Skeletal muscle satellite cell (primary cell): ENCODE data around the gene NSD1.

Experiments
- H3K27me3 ChIP-seq: 2 replicates; pipeline ENCODE4 v1.7.0; 2013; ENCODE audit warnings: low read length; ENCODE audit not compliant: control insufficient read depth, insufficient read depth
- H3K36me3 ChIP-seq: 2 replicates; pipeline ENCODE4 v1.7.0; 2013; ENCODE audit warnings: mild to moderate bottlenecking, control low read depth, low read length; ENCODE audit not compliant: insufficient read depth
- H3K4me1 ChIP-seq: 2 replicates; pipeline ENCODE4 v1.7.0; 2013; ENCODE audit warnings: low read length; ENCODE audit not compliant: control insufficient read depth, insufficient read depth
- H3K4me2 ChIP-seq: 2 replicates; pipeline ENCODE4 v1.7.0; 2013; ENCODE audit warnings: mild to moderate bottlenecking, low read length
- H3K4me3 ChIP-seq: 2 replicates; pipeline ENCODE4 v1.7.0; 2013; ENCODE audit warnings: low read length
- H3K9ac ChIP-seq: 2 replicates; pipeline ENCODE4 v1.7.0; 2013; ENCODE audit warnings: mild to moderate bottlenecking, low read depth, low read length, moderate library complexity
- H3K9me3 ChIP-seq: replicated peaks from 2 replicates; pipeline ENCODE4 v1.7.0; 2013; ENCODE audit warnings: mild to moderate bottlenecking, control low read depth, low read length

NSD1 gene

DNA sequence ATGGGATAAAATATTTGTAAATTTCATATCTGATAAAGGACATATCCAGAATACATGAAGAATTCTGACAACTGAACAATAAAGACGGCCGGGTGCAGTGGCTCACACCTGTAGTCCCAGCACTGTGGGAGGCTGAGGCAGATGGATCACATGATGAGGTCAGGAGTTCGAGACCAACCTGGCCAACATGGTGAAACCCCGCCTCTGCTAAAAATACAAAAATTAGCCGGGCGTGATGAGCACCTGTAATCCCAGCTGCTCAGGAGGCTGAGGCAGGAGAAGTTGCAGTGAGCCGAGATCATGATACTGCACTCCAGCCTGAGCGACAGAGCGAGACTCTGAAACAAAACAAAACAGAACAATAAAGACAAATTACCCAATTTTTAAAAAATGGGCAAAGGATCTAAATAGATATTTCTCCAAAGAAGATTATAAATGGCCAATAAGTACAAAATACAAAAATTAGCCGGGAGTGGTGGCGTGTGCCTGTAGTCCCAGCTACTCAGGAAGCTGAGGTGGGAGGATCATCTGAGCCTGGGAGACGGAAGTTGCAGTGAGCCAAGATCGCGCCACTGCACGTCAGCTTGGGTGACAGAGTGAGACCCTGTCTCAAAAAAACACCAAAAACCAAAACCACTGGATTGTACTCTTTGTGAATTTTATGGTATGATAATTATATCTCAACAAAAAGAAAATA lies 9.6 kb upstream of the NSD1 start:
- H3K4me2 ChIP-seq, result no peak overlapping the region
- H3K27me3 ChIP-seq, result no peaks in the 10 kb centered on the region

DNA sequence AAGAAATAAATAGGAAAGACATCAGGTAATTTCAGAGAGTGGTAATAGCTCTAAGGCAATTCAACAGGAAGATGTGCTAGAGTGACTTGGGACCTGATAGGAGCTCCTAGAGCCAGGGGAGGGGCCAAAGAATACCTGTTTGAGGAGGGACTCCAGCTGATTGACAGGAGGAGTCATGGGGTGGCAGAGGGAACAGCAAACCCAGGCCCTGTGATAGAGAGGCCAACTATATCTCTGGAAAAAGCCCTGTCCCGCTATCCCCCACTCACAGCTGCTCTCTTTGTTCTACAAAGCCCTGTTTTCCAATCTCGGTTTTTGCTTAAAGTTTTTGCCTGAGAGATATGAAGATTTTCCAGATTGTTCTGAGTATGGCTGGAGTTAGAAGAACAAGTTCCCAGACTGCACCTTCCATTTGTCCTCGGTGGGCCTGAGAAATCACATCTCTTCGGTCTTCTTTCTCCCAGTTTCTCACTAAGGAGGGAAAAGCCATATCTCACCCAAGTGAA lies 9.0 kb upstream of the NSD1 start:
- no peaks in the 10 kb centered on the region for H3K27me3 ChIP-seq
- H3K4me3 ChIP-seq, result no peak overlapping the region
- H3K9ac ChIP-seq, result no peak overlapping the region
- no peaks in the 10 kb centered on the region for H3K9me3 ChIP-seq
- H3K4me1 ChIP-seq, result peaks cover 9% of the 10 kb centered on the region
- H3K4me2 ChIP-seq, result no peak overlapping the region
- no peaks in the 10 kb centered on the region for H3K36me3 ChIP-seq

More for the DNA sequence above, 9.6 kb upstream of the NSD1 start:
- no peak overlapping the region for H3K4me3 ChIP-seq
- no peak overlapping the region for H3K9ac ChIP-seq
- H3K9me3 ChIP-seq, result no peaks in the 10 kb centered on the region
- H3K36me3 ChIP-seq, result no peaks in the 10 kb centered on the region
- H3K4me1 ChIP-seq, result peaks cover 9% of the 10 kb centered on the region

DNA sequence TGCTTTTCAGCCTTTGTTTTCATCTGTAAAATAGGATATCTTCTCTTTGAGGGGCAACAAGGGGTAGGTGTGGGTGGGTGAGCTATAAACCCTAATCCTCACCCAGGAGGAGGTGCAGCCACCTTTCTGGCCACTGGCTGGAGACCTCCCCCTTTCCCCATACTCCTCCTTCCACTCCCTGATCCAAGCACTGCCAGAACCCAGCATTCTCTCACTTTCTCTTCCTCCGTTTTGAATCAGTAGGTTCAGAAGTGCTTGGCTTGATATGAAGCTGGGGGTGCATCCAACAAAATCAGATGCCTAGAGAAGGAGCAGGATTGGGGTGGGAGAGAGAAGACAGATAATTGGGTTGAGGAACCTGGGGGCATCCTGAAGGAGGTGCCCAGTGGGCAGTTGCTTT lies 6.8 kb upstream of the NSD1 start:
- Histone ChIP-seq H3K4me3 (no peak overlapping the region), H3K4me1 (peaks cover 15% of the 10 kb centered on the region), H3K4me2 (no peak overlapping the region), H3K9ac (no peak overlapping the region), H3K36me3 (no peaks in the 10 kb centered on the region), H3K9me3 (no peaks in the 10 kb centered on the region), H3K27me3 (no peaks in the 10 kb centered on the region)

DNA sequence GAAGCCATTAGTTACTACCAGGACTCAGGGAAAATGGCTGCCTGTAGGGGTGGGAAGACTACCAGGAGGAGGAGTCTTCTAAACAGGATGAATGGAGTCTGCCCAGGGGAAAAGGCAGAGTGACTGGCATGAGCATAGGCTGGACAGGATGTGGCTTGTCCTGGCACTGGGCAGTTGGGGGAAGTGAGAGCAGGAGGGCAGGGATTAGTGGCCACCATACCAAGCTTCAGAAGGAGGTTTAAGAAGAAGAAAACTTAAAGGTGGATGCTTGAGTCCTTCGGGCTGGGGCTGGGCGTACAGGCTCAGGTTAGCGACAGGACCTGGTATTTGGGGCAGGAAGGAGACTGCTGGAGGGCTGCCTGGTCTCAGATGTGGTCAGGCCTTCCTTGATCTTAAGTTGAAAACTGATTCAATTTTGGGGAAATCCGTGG lies 5.0 kb upstream of the NSD1 start:
- Histone ChIP-seq H3K4me3 (no peak overlapping the region), H3K27me3 (no peaks in the 10 kb centered on the region), H3K4me1 (peaks cover 21% of the 10 kb centered on the region), H3K9me3 (no peaks in the 10 kb centered on the region), H3K4me2 (no peak overlapping the region), H3K9ac (no peak overlapping the region), H3K36me3 (no peaks in the 10 kb centered on the region)

DNA sequence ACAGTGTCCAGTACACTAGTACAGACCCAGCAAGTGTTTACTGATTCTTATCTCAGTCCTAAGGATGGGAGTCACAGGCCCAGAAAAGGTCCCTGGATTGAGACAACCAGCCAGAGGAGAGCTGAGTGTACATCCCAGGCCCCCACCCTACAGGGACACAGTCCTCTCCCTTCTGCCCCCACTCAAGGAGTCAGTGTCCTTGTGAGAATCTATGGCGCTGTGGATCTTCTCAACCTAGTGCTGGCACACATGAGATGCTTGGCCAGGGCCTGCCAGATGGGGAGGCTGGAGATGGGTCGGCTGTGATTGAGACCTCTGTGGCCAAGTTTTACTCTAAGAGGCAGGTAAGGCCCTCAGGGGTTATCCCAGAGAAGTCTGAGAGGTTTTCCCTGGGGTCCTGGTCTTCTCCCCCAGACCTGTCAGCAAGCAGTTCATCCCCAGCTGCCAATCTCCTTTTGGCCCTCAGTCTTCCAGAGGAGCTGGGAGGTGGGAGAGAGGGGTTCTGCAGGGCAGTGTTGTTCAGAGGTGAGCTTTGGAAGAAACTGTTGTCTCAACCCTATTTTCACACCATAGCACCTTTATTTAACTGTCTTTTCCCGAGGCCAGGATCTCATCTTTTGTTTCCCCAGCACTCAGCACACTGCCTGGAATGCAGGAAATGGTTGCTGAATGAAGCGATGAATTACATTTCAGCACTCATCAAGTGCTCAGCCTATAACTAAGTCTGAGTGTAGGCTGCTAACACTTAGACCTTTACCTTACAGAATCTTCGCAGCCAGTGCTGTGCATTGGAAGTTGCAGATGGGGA lies 3.2 kb upstream of the NSD1 start:
- Histone ChIP-seq H3K9ac (no peak overlapping the region), H3K9me3 (no peaks in the 10 kb centered on the region), H3K4me2 (no peak overlapping the region), H3K4me3 (no peak overlapping the region), H3K4me1 (peaks cover 31% of the 10 kb centered on the region), H3K27me3 (no peaks in the 10 kb centered on the region), H3K36me3 (peaks cover 5% of the 10 kb centered on the region)

DNA sequence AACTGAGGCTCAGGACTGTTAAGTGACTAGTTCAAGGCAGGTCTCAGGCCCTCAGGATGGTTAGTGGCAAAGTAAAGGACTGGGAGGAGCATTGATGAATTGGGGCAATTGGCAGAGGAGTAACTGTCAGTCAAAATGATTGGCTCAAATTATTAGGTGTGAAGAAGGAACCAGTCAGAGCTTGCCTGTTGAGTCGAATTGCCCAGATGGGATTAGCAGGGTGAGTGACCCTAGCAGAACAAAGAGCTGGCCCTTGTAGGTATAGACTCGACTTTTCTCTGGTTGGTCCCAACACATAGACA lies 2.6 kb upstream of the NSD1 start:
- no peak overlapping the region for H3K4me2 ChIP-seq
- H3K36me3 ChIP-seq, result peaks cover 10% of the 10 kb centered on the region
- H3K27me3 ChIP-seq, result no peaks in the 10 kb centered on the region
- H3K4me1 ChIP-seq, result peaks cover 37% of the 10 kb centered on the region
- no peak overlapping the region for H3K9ac ChIP-seq
- no peaks in the 10 kb centered on the region for H3K9me3 ChIP-seq
- H3K4me3 ChIP-seq, result no peak overlapping the region

DNA sequence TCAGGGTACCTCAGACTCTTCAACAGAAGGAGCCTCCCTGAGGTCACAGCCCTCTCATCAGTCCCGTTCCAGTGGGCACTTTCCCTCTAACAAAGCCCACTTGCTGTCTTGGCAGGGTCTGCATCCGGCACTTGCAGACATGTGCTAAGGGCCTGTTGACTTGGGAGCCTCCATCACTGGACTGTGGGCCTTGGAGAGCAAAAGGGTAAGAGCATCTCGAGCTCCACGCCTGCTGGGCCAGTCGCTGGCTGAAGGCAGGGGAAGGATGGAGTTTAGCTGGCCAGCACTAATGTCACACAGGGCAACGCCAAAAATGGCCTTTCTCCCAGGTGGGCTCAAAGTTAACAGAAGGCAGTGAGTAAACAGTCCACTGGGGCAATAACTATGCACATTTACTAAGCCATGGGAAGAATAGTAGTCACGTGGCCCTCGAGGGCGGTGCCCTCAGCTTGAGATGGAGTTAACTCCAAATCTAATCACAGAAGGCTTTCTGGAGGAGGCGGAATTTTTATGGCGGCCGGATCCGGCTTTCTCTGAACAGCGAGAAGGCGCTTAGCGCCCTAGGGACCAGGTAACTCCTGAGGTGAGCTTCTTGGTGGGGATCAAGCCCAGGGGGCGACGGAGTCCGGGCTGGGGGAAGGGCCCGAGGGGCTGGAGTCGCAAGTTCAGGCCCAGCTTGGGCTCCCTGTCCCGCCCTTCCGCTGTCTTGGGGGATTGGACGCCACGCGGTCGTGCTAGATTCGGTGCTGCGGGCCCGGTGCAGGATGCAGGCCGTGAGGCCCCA lies 2.0 kb upstream of the NSD1 start:
- peaks cover 42% of the 10 kb centered on the region for H3K4me1 ChIP-seq
- no peak overlapping the region for H3K9ac ChIP-seq
- no peak overlapping the region for H3K4me3 ChIP-seq
- H3K27me3 ChIP-seq, result no peaks in the 10 kb centered on the region
- peaks cover 15% of the 10 kb centered on the region for H3K36me3 ChIP-seq
- H3K4me2 ChIP-seq, result no peak overlapping the region
- H3K9me3 ChIP-seq, result no peaks in the 10 kb centered on the region

DNA sequence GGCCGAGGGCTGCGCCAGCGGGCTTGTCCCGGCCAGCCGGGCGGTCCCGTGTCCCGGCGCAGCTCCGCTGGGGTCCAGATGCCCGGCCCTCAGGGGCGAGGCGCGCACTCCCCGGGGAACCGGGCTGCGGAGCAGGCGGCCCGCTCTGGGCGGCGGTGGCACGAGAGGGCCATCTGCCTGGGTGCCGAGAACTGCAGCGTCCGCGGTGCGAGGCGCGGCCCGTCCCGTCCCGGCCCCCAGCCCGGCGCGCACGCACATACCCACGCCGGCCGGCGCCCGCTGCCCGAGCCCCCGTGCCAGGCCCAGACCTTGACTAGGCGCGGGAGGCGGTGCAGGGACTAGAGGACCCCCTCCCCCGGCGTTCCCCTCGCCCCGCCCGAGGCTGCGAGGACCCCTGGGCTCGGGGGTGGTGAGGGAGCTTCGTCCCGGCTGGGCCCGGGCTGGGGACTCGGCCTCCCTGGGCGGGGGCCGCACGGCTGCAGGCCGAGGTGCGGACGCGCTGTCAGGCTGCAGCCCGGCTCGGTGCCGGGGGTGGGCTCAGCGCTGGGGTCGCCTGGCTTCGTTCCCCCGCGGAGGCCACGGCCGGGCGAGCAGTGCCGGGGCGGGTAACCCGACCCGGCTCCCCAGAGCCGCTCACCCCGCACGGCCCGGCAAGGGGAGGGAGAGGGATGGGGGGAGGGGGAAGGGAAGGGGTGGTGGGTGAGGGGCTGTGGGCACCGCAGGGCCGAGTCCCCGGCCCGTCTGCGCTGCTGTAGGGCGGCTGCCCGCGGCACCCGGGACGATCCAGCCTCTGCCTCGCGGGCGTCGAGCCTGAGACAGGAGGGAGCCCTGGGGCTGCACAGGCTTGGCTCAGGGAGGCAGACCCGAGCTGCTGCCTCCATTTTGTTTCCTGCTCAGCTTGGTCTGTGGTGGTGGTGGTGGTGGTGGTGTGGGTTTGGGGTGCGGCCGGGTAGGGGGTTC lies 1.2 kb upstream of the NSD1 start:
- H3K9ac ChIP-seq, result peak overlapping the region; percentile 88
- H3K4me1 ChIP-seq, result peaks cover 47% of the 10 kb centered on the region
- peak overlapping the region; percentile 84 for H3K4me3 ChIP-seq

DNA sequence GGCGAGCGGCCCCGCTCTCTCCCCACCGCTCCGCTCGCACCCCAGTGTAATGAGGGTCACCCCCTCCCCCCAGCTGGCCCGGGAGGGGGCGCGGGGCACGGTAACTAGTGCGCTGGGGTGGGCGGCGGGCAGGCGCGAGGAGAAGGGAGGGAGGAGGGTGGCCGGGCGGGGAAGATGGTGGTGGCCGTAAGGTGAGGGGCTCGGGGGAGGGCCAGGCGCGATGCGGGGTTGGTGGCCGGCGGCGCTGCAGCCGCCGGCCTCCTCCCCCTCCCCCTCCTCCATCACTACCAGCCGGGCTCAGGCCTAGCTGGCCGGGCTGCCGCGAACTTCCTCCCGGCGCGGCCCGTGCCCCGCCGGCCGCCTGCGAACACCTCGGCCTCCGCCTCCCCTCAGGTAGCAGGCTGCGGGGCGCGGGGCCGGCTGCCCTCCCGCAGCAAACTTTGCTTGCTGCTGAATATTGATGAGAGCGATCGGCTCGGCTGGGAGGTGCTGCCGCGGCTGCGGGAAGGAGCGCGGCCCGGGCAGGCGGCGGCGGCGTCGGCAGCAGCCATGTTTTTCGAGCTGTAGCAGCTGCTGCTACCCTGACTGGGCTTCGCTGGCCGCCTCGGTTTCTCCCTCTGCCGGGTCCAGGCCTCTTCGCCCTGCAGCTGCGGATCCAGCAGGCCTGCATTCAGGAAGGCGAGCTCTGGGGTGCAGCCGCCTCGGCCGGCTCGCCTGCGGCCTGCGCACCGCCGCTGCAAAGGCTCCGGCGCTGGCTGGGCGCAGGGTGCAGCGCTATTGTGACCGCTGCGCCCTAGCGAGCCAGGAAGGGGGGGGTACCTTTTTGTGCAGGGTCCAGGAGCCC lies 502 bp downstream of the NSD1 start:
- Histone ChIP-seq H3K9ac (peak overlapping the region; percentile 88), H3K9me3 (no peaks in the 10 kb centered on the region), H3K4me2 (peak overlapping the region; percentile 93), H3K4me3 (peak overlapping the region; percentile 84), H3K27me3 (no peaks in the 10 kb centered on the region), H3K4me1 (peaks cover 38% of the 10 kb centered on the region), H3K36me3 (peaks cover 28% of the 10 kb centered on the region)

More for the DNA sequence above, 1.2 kb upstream of the NSD1 start:
- peak overlapping the region; percentile 93 for H3K4me2 ChIP-seq
- no peaks in the 10 kb centered on the region for H3K9me3 ChIP-seq
- peaks cover 23% of the 10 kb centered on the region for H3K36me3 ChIP-seq
- no peaks in the 10 kb centered on the region for H3K27me3 ChIP-seq

DNA sequence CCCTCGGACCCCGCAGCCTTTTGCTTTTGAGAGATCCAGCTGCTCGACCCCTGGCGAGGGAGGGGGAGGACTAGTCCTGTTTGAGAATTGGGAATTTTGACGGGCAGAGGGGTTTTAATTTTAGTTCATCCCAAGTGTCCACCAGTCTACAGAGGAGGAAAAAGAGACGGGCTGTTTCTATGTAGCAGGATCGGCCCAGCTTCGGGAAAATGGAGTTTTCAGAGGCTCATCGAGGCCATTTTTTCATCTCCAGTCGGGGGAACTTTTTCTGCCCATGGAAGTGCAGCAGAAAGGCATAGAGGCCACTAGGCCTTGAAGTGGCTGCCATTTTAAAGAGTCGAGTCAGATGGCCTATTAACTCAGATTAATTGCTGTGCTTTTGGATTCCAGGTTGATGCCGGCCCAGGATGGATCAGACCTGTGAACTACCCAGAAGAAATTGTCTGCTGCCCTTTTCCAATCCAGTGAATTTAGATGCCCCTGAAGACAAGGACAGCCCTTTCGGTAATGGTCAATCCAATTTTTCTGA lies 1.2 kb downstream of the NSD1 start:
- H3K36me3 ChIP-seq, result peaks cover 32% of the 10 kb centered on the region
- no peaks in the 10 kb centered on the region for H3K27me3 ChIP-seq
- H3K4me3 ChIP-seq, result peak overlapping the region; percentile 84
- H3K9me3 ChIP-seq, result no peaks in the 10 kb centered on the region
- peak overlapping the region; percentile 93 for H3K4me2 ChIP-seq
- H3K9ac ChIP-seq, result peak overlapping the region; percentile 88
- H3K4me1 ChIP-seq, result peaks cover 38% of the 10 kb centered on the region
